ENCODE measurements around the gene RHBDD2.

- TF ChIP-seq POLR2AphosphoS5 (IDR thresholded peaks at IDR 0.05) (no peak), POLR2A (IDR thresholded peaks at IDR 0.05) (no peak), EP300 (IDR thresholded peaks at IDR 0.05) (no peak)
- TF ChIP-seq, protein P1, sequence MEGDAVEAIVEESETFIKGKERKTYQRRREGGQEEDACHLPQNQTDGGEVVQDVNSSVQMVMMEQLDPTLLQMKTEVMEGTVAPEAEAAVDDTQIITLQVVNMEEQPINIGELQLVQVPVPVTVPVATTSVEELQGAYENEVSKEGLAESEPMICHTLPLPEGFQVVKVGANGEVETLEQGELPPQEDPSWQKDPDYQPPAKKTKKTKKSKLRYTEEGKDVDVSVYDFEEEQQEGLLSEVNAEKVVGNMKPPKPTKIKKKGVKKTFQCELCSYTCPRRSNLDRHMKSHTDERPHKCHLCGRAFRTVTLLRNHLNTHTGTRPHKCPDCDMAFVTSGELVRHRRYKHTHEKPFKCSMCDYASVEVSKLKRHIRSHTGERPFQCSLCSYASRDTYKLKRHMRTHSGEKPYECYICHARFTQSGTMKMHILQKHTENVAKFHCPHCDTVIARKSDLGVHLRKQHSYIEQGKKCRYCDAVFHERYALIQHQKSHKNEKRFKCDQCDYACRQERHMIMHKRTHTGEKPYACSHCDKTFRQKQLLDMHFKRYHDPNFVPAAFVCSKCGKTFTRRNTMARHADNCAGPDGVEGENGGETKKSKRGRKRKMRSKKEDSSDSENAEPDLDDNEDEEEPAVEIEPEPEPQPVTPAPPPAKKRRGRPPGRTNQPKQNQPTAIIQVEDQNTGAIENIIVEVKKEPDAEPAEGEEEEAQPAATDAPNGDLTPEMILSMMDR (IDR thresholded peaks at IDR 0.05), result no peak
Observed at GRCh38 chr7:75840029-75840428, 38.8 kb upstream of the RHBDD2 start.

Data from gastroesophageal sphincter (tissue), 3 donors.